ENCODE measurements around the gene TOMM6. TPM values are rescaled to one million over a fixed set of nuclear protein-coding genes. Genes with fewer than 3 reads are reported as not detected.

Gene TOMM6
- total RNA-seq, 1 experiment from 2014 or later: 239 TPM

GRCh38 chr6:41774841-41775240, 12.7 kb upstream of the TOMM6 start:
- Histone ChIP-seq H4K91ac (ENCODE audit: insufficient read length, low read depth, low read length) (no peak overlapping the region), H3T11ph (ENCODE audit: low read length) (no peak overlapping the region), H3K27ac (ENCODE audit: insufficient read length, low read depth, low read length) (no peak overlapping the region), H2BK12ac (ENCODE audit: insufficient read length, low read depth, low read length) (no peak overlapping the region), H3K23ac (ENCODE audit: insufficient read length, low read depth, low read length) (no peak overlapping the region), H3K56ac (ENCODE audit: insufficient read length, low read depth, low read length) (no peak overlapping the region), H2BK120ac (ENCODE audit: low read depth, low read length, poor library complexity, severe bottlenecking) (no peak overlapping the region), H3K79me1 (ENCODE audit: insufficient read depth, low read depth, low read length, poor library complexity, severe bottlenecking) (no peaks in the 10 kb centered on the region), H3K14ac (ENCODE audit: insufficient read depth, low read length) (no peak overlapping the region), H4K20me1 (ENCODE audit: control insufficient read depth, insufficient read depth, insufficient read length) (no peaks in the 10 kb centered on the region), H3K9me3 (ENCODE audit: control insufficient read depth, low read depth, low read length) (no peaks in the 10 kb centered on the region), H3K79me2 (ENCODE audit: insufficient read depth, low read length) (no peaks in the 10 kb centered on the region), H3K18ac (ENCODE audit: insufficient read length, low read depth, low read length) (no peak overlapping the region), H2AK5ac (ENCODE audit: insufficient read length, low read length) (no peak overlapping the region), H2AFZ (ENCODE audit: low read length) (no peak overlapping the region), H2BK20ac (ENCODE audit: low read depth, low read length, poor library complexity, severe bottlenecking) (no peak overlapping the region), H3K4me1 (ENCODE audit: insufficient read depth, low read length) (no peaks in the 10 kb centered on the region), H2BK5ac (ENCODE audit: insufficient read length, low read length) (no peak overlapping the region), H3K27me3 (ENCODE audit: insufficient read depth, low read length) (no peaks in the 10 kb centered on the region), H3K4me2 (ENCODE audit: insufficient read depth, insufficient read length, low read length) (no peak overlapping the region), H4K5ac (ENCODE audit: insufficient read length, low read depth, low read length) (no peak overlapping the region), H3K4ac (ENCODE audit: low read depth, low read length) (no peak overlapping the region), H3K9ac (ENCODE audit: extremely low read depth, insufficient read length, low read length) (no peak overlapping the region), H2BK15ac (ENCODE audit: low read depth, low read length) (no peak overlapping the region), H4K8ac (replicated peaks; ENCODE audit: insufficient read length, low read depth, low read length) (no peak overlapping the region), H3K23me2 (ENCODE audit: insufficient read length, low read depth, low read length, poor library complexity, severe bottlenecking) (peaks cover 5% of the 10 kb centered on the region)
- no CpG with 5 or more reads among the region's 3 CpGs for WGBS (ENCODE audit: extremely low coverage, insufficient read length, low lambda C conversion rate)
- no peak overlapping the region for H3K4me3 Mint-ChIP-seq
- H3K4me1 Mint-ChIP-seq: peaks cover 7 to 8% of the 10 kb centered on the region in 2 experiments
- peaks cover 4% of the 10 kb centered on the region; the same call in 1 of the 2 replicates for H3K27me3 Mint-ChIP-seq (ENCODE audit: low read depth)
- no peak overlapping the region for H3K27ac Mint-ChIP-seq
- peaks cover 14 to 39% (median 37%) of the 10 kb centered on the region in 3 experiments; a peak in 6 of 7 replicates for H3K36me3 Mint-ChIP-seq (ENCODE audit: insufficient read depth in 1 of 3, low read depth in 3 of 3)
- no peak for DNase-seq
- no peak for TF ChIP-seq CTCF (conservative IDR thresholded peaks at IDR 0.05)
- H3K9me3 Mint-ChIP-seq: no peaks in the 10 kb centered on the region
